Ammon's horn (tissue), 1 donor: ENCODE measurements around the gene BNC2.
A peak's percentile ranks its signal among the peaks of the same experiment; 100 is the strongest.
"Not testable (repeated sequence)": the region's sequence is repeated elsewhere in the genome, so short reads cannot be mapped to it uniquely, and the experiment has no call there.

Experiments used
- DNase-seq: peaks from one replicate; pipeline ENCODE4 v3.0.0-alpha.2; 2016; ENCODE audit warnings: low spot score

The BNC2 gene

GRCh38 chr9:16543686-16544085 lies 326.8 kb downstream of the BNC2 start:
- DNase-seq, result no peak

DNA sequence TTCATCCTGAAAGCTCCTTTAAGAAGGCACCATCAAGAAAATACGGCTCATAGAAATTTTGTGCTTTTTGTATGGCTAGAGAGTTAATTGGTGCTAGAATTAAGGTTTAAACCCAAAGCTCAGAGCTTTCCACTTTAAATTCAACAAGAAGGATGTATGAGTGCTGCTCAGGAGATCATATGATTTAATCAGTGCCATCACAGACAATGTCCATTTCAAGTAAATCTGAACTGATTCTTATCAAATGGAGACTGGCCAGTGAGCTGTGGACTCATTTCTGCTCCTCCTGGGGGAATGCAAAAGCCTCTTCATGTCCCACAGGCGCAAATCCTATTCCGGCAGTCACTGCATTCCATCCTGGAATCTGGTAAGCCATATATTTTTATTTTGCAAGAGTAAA lies 327.2 kb downstream of the BNC2 start:
- DNase-seq, result no peak

DNA sequence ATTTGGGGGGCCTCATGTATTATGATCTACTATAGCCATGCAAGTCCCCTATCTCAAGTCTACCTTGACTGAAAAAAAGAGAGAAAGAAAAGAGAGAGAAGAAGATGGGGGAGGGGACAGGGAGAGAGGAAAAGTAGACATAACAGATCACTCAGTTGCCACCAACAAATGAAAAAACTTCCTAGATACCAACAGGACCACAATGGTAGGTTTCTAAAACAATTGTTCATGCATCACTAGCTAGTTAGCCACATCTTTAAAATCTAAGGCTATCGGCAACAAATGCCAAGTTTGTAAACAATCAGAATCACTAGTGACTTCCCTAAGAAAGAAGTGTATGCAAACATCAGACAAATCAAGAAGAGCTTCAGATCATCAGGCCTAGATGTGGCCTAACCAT lies 328.2 kb downstream of the BNC2 start:
- no peak for DNase-seq

GRCh38 chr9:16540743-16541613 lies 329.5 kb downstream of the BNC2 start:
- DNase-seq, result no peak

DNA sequence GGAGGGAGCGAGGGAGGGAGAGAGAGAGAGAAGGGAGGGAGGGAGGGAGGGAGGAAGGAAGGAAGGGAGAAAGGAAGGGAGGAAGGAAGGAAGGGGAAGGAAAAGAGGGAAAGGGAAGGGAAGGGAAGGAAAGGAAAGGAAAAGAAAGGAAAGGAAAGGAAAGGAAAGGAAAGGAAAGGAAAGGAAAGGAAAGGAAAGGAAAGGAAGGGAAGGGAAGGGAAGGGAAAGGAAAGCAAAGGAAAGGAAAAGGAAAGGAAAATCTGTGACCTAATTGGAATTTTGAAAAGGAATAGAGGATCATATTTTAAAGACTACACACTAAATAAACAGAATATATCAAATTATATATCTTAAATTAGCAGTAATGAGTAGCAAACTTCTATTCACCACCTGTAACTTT lies 330.8 kb downstream of the BNC2 start:
- not testable (repeated sequence) for DNase-seq

DNA sequence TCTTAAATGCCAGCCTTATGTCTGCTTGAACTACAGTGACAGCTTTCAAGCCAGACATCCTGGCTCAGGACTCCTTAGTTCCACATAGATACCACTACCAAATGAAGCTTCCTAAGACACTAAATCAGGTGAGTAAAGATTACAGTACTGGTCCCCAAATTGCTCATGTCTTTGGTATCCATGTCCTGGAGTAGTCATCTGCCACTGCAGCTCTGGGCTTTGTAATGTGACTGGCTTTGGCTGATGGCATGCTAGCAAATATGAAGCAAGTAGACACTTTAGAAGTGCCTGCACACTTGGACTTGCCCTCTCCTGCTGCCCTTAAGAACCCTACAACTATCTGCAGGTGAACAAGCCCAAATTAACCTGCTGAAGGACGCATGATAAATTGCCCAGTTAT lies 334.9 kb downstream of the BNC2 start:
- no peak for DNase-seq

- DNase-seq, result no peak
Measured at GRCh38 chr9:16532681-16533450, 337.6 kb downstream of the BNC2 start.

DNA sequence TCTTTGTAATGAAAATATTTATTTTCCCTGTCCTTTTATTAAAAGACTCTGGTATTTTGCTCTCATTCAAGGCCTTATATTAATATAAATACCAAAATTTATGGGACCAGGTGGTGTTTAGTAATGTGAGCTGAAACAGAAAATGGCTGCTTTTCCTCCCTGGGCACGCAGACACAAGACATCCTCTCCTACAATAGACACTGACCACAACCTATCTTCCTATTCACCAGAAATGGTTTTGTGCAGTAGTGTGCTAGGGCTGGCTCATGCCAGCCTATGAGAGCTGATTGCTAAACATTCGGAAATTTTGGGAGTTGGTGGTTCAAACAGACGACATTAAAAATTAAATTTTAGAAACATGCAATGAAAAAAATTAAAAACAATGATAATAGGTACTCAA lies 338.2 kb downstream of the BNC2 start:
- no peak for DNase-seq

GRCh38 chr9:16530669-16531642 lies 339.5 kb downstream of the BNC2 start:
- DNase-seq, result peak; percentile 59

GRCh38 chr9:16527573-16527972 lies 342.9 kb downstream of the BNC2 start:
- DNase-seq, result no peak

- no peak for DNase-seq
Measured at GRCh38 chr9:16526380-16526779, 344.1 kb downstream of the BNC2 start.

- no peak for DNase-seq
Measured at GRCh38 chr9:16524823-16525222, 345.6 kb downstream of the BNC2 start.

DNA sequence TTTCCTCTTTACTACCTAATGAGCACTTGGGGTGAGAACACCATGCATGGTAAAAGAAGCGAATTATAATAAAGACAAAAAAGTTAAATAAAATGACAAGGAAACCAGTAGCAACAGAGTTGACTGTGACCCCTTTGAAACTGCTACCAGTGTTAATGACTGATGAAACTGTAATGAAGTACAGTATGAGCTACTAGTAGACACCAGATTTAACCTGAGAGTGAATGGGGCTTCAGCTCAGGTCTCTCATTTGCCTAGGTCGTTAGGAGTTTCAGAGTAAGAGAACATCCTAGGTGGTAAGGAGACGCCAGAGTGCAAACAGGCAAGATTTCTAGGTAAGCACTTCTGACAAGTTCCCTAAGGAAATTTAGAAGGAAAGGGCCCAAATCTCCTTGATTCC lies 346.4 kb downstream of the BNC2 start:
- DNase-seq, result no peak

DNA sequence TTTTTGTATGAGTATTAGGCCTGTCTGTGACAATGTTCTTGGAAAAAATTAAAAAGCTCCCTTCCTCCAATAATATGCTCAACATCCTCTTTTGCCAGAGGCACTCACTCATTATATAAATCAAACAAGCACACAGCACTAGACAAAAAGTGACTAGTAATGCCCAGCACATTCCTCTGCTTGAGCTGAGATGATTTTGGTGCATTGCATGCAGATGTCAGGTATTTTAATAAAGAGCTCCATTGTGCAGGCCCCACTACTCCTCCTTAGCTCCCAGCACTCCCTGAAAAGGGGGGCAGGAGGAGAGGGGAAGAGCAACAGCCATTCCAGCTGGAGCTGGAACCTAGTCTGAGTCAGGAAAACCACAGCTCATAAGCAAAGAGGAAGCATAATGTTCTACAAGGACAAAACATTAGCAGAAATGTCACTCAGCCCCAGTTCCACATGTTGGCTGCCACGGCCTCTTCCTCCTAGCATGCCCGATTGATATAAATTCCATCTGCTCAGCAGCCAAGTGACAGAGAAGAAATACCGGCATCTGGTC lies 348.5 kb downstream of the BNC2 start:
- DNase-seq, result peak; percentile 49

DNA sequence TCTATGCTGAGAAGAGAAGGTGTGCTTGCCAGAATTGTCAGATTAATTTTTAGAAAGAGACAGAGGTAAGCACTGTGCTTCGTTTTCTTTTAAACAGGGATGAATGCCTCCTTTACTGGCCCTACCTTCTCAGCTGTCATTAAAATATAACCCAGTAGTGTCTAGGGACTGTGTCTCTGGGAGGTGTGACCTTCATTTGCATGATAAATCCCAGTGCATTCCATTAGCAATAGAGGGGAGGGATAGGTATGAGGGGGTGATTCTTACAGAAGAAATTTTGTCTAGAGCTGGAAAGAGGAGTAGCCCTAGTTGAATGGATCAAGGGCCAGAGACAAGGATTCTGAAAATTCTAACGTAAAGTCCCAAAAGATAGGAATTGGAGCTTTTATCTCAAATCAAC lies 351.5 kb downstream of the BNC2 start:
- no peak for DNase-seq

GRCh38 chr9:16516891-16517290 lies 353.6 kb downstream of the BNC2 start:
- no peak for DNase-seq

DNA sequence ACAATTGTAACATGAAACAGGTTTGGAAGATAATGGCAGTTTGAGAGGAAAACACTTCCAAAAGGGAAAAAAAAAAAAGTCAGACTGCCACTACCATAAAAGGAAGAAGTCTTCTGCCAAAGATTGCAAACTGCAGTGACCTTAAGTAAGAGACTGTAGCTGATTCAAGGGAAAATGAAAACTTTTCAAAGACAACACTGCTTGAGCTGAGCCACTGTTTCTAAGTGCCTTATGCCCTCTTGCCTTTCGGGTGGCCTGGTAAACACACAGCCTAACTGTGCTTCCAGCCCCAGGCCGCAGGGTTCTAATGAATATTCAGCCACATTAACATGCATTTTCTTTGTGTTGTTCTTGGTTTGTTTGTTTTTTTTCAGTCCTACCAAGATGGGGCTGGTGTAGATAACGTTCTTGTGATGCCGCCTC lies 354.6 kb downstream of the BNC2 start:
- peak; percentile 25 for DNase-seq

- peak; percentile 28 for DNase-seq
Measured at GRCh38 chr9:16515207-16515606, 355.3 kb downstream of the BNC2 start.

- DNase-seq, result no peak
Measured at GRCh38 chr9:16514131-16514530, 356.3 kb downstream of the BNC2 start.

DNA sequence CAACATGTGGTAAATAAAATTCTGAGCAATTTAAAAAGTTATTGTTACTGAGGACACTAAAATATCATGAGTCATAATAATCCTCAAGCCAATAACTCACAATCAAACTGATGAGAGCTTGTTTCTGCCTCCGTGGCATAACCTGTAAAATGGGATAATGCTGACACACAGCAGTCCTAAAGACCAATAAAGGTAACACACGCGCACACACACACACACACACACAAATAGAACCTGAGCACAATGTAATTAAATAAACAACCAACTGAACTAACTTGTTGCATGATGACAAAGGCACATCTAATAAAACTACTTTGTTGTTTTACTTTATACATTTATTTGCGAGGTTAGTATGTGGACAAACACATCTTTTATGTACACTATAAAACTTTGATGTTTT lies 358.2 kb downstream of the BNC2 start:
- no peak for DNase-seq

- DNase-seq, result no peak
Measured at GRCh38 chr9:16510482-16510881, 360.0 kb downstream of the BNC2 start.

DNA sequence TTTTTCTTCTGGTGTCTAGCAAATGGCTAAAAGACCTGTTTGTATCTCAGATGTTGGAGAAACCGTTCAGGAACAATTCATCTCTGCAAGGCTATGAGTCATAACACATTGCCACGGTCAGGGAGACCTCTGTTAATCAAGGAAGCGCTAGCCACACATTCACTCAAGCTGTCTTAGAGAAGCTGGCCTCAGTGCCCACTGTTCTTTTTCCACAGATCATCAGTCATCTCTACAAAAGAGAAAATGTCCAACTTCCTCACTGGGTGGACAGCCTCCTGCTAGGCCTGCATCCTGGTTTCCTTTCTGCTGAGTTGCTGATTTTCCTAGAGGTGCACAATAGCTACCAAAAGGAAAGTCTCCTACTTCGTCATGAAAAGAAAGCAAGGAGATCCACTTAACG lies 360.5 kb downstream of the BNC2 start:
- DNase-seq, result no peak
